ENCODE measurements around the gene ALG14.

DNA sequence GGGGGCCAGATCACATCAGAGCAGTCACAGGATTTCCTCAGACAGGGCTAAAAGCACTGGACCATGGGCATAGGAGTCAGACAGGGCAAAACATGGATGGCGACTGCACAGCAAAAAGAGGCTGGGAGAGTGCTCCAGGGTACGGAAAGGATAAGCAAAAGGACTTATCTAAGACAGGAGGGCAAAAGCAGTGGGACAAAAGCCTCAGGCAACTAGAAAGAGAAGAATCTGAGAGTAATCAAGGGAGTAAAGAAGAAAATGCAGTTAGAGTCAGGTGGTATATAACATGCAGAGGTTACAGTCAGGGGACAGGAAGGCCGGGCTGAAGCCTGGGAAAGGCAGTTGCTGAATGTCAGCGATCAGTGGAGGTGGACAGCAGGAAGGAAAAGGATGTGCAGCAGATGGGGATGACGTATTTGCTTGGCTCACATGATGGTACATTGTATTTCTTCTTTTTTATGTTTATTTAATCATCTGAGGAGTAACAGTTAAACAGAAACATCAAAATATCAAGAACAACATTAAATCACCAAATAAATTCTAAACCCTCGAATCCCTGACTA, 82.8 kb downstream of the ALG14 start:
- TF ChIP-seq, protein P1, sequence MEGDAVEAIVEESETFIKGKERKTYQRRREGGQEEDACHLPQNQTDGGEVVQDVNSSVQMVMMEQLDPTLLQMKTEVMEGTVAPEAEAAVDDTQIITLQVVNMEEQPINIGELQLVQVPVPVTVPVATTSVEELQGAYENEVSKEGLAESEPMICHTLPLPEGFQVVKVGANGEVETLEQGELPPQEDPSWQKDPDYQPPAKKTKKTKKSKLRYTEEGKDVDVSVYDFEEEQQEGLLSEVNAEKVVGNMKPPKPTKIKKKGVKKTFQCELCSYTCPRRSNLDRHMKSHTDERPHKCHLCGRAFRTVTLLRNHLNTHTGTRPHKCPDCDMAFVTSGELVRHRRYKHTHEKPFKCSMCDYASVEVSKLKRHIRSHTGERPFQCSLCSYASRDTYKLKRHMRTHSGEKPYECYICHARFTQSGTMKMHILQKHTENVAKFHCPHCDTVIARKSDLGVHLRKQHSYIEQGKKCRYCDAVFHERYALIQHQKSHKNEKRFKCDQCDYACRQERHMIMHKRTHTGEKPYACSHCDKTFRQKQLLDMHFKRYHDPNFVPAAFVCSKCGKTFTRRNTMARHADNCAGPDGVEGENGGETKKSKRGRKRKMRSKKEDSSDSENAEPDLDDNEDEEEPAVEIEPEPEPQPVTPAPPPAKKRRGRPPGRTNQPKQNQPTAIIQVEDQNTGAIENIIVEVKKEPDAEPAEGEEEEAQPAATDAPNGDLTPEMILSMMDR (IDR thresholded peaks at IDR 0.05) = no peak
- no peak for TF ChIP-seq POLR2A (IDR thresholded peaks at IDR 0.05)

Measured in lower leg skin (tissue), 3 donors.